BJ (cell line): Measurements from ENCODE around the gene NUF2. TPM values are rescaled to one million over a fixed set of nuclear protein-coding genes. Genes with fewer than 3 reads are reported as not detected.

Source experiments
- CTCF ChIA-PET: fragments of 350-600 bp; formaldehyde crosslinking; extraction: SDS; loops from one replicate; lab custom pipeline; 2021; ENCODE audit warnings: antibody characterized with exemption, inconsistent platforms; lab: Yijun Ruan, JAX
- POLR2A ChIA-PET: fragments of 300-600 bp; sonication (Branson Sonifier 250); formaldehyde crosslinking; extraction: SDS; loops from one replicate; lab custom pipeline; 2021; ENCODE audit warnings: antibody characterized with exemption; lab: Charles Lee
- DNase-seq: peaks from one replicate; pipeline ENCODE4 v3.0.0-alpha.2; 2011; ENCODE audit warnings: low read depth
- H3K27me3 ChIP-seq: 2 replicates; pipeline ENCODE4 v1.6.0; 2011; ENCODE audit warnings: low read length; ENCODE audit not compliant: control insufficient read depth, insufficient read depth
- H3K36me3 ChIP-seq: 2 replicates; pipeline ENCODE4 v1.5.1; 2011; ENCODE audit warnings: low read length; ENCODE audit not compliant: control insufficient read depth, insufficient read depth
- H3K4me3 ChIP-seq: 2 replicates; pipeline ENCODE4 v1.5.1; 2011; ENCODE audit warnings: low read depth, mild to moderate bottlenecking, control low read depth, low read length
- polyA plus RNA-seq: library from polyadenylated mRNA; depleted of rRNA; stranded (reverse); fragments of >200 nt; gene quantifications from 2 replicates; pipeline ENCODE4 v1.2.3, GENCODE V29; 2011
- TF ChIP-seq, protein P1 (sequence below): IDR thresholded peaks from 2 replicates; pipeline ENCODE4 v1.5.1; 2011; ENCODE audit warnings: low read depth, mild to moderate bottlenecking, control low read depth, inconsistent platforms, low read length, moderate library complexity; ENCODE audit not compliant: insufficient read depth

The NUF2 gene
- polyA plus RNA-seq, 1 experiment = 5.9 TPM

DNA sequence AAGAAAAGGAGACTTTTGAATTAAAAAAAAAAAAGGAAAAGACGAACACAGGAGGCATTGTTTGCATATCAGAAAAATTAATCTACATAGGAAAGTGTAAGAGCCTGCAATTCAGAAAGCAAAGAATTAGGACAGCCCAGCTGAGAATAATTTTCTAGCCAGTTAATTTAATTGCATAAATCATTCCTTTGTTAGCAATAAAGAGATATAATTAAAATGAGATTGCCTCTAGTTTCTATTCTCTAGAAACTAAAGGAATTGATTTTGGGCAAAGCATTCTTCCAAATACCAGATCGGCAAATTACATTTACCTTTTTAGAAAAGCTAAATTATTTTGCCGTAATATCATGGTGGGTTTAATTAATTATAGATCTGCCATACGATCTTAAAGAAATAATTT lies 46.0 kb downstream of the NUF2 start:
- ChIA-PET CTCF (interaction anchor here (0.7 kb wide), 1 partner anchor 9 kb away, joined by 4 read pairs; no protein-coding TSS in a partner anchor), POLR2A (no interaction called here)
- TF ChIP-seq, protein P1, sequence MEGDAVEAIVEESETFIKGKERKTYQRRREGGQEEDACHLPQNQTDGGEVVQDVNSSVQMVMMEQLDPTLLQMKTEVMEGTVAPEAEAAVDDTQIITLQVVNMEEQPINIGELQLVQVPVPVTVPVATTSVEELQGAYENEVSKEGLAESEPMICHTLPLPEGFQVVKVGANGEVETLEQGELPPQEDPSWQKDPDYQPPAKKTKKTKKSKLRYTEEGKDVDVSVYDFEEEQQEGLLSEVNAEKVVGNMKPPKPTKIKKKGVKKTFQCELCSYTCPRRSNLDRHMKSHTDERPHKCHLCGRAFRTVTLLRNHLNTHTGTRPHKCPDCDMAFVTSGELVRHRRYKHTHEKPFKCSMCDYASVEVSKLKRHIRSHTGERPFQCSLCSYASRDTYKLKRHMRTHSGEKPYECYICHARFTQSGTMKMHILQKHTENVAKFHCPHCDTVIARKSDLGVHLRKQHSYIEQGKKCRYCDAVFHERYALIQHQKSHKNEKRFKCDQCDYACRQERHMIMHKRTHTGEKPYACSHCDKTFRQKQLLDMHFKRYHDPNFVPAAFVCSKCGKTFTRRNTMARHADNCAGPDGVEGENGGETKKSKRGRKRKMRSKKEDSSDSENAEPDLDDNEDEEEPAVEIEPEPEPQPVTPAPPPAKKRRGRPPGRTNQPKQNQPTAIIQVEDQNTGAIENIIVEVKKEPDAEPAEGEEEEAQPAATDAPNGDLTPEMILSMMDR = no peak
- Histone ChIP-seq H3K27me3 (no peaks in the 10 kb centered on the region; the same call in 1 of the 2 replicates), H3K36me3 (no peaks in the 10 kb centered on the region), H3K4me3 (no peak overlapping the region)
- DNase-seq = no peak

DNA sequence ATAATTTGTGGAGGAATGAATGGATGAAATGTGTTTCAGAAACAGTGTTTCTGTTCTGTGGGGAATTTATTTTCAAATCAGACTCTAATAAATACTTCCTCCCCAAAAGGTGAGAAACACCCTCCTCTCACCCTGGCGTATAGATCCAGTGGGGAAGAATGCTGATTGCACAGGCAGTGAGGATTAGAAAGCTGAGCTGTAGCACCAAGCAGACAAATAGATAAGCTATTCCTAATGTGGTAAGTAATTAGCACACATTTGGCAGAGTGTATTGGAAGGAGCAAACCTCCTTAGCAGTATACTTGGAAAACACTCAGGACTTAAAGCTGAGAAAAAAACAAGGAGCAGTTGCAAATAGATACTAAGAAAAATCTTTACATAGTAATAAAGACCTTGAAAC lies 50.8 kb downstream of the NUF2 start:
- DNase-seq = no peak
- Histone ChIP-seq H3K27me3 (no peaks in the 10 kb centered on the region; the same call in 1 of the 2 replicates), H3K4me3 (no peak overlapping the region), H3K36me3 (no peaks in the 10 kb centered on the region)
- ChIA-PET POLR2A (no interaction called here), CTCF (no interaction called here)
- TF ChIP-seq, protein P1 = no peak

DNA sequence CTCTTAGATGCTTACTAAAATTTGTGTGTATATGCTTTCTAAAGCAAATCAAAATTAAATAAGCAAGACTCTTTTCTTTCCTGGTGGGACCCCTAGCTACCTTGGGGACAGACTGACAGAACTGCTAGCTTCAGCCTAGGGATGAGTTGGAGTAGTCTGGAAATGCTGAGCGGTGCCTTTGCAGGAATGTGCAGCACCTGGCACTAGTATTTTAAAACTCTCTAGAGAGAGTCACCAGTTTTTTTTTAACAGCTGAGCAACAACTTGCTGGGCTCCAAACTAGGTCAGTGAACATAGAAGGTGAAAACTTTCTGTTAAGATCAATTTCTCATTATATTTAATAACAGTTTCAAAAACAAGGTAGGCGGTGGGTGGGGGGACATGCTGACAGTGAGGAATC lies 56.8 kb downstream of the NUF2 start:
- ChIA-PET CTCF (no interaction called here), POLR2A (no interaction called here)
- no peak for DNase-seq
- Histone ChIP-seq H3K4me3 (no peak overlapping the region), H3K27me3 (no peaks in the 10 kb centered on the region), H3K36me3 (no peaks in the 10 kb centered on the region)
- TF ChIP-seq, protein P1 = no peak

GRCh38 chr1:163379801-163380200 lies 58.0 kb downstream of the NUF2 start:
- Histone ChIP-seq H3K27me3 (no peaks in the 10 kb centered on the region), H3K36me3 (no peaks in the 10 kb centered on the region), H3K4me3 (no peak overlapping the region)
- CTCF ChIA-PET = no interaction called here
- DNase-seq = no peak
- TF ChIP-seq, protein P1 = no peak
- POLR2A ChIA-PET = no interaction called here

DNA sequence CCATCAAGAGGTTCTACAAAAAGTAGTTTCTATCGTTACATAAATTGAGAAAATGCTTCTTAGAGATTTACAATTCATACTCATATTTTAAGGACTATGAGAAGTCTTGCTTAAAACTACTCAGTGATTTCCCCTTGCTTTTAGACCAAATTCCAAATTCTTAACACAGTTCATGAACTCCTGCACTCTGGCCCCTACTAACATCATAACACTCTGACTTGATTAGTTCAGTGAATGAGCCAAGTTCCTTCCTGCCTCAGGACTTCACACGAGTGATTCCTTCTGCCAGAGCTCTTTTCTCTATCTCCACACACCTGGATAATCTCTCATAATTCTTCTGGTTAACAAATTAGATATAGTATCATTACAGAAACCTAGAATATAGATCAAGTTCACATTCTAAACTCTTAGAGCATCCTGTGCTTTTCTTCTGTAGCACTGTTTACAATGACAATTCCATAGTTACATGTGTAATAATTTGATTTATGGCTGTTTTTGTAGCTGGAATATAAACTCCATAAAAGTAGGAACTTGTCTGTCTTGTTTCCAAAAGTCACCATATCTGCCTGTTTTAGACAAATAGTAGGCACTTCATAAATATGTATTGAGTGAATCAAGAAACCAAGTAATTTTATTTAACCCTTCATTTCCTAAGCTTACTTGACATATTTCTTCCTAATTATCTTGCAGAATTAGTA lies 59.9 kb downstream of the NUF2 start:
- DNase-seq = no peak
- POLR2A ChIA-PET = no interaction called here
- H3K36me3 ChIP-seq = no peaks in the 10 kb centered on the region
- TF ChIP-seq, protein P1 = no peak
- H3K4me3 ChIP-seq = no peak overlapping the region
- no peaks in the 10 kb centered on the region for H3K27me3 ChIP-seq
- CTCF ChIA-PET = interaction anchor here (1.0 kb wide), 1 partner anchor 29 kb away, joined by 3 read pairs; no protein-coding TSS in a partner anchor
